ENCODE data around the gene CXCL16. TPM values are rescaled to one million over a fixed set of nuclear protein-coding genes. Genes with fewer than 3 reads are reported as not detected.
"Not testable (repeated sequence)": the region's sequence is repeated elsewhere in the genome, so short reads cannot be mapped to it uniquely, and the experiment has no call there.

Gene CXCL16
- total RNA-seq, 1 experiment from 2014 or later: 0.42 TPM

GRCh38 chr17:4720787-4721186 lies 18.9 kb downstream of the CXCL16 start:
- DNase-seq: no peak
- no peaks in the 10 kb centered on the region for H3K27me3 ChIP-seq (ENCODE audit: control insufficient read depth, insufficient read depth, low read length)
- H3K36me3 ChIP-seq (replicated peaks; ENCODE audit: control insufficient read depth, insufficient read depth, low read length): peaks cover 9% of the 10 kb centered on the region
- no peak overlapping the region for H3K4me3 ChIP-seq (ENCODE audit: insufficient read depth, low read depth, low read length)

- Histone ChIP-seq H3K4me3 (ENCODE audit: insufficient read depth, low read depth, low read length) (no peak overlapping the region), H3K27me3 (ENCODE audit: control insufficient read depth, insufficient read depth, low read length) (no peaks in the 10 kb centered on the region), H3K36me3 (replicated peaks; ENCODE audit: control insufficient read depth, insufficient read depth, low read length) (peaks cover 9% of the 10 kb centered on the region)
- peak; percentile 28 for DNase-seq
These were observed 20.0 kb downstream of the CXCL16 start for GRCh38 chr17:4719684-4720221.

- DNase-seq: peak; percentile 26
- peaks cover 9% of the 10 kb centered on the region for H3K36me3 ChIP-seq (replicated peaks; ENCODE audit: control insufficient read depth, insufficient read depth, low read length)
- H3K4me3 ChIP-seq (ENCODE audit: insufficient read depth, low read depth, low read length): no peak overlapping the region
- H3K27me3 ChIP-seq (ENCODE audit: control insufficient read depth, insufficient read depth, low read length): no peaks in the 10 kb centered on the region
These were observed 20.6 kb downstream of the CXCL16 start for GRCh38 chr17:4719146-4719545.

- no peak for DNase-seq
- no peaks in the 10 kb centered on the region for H3K27me3 ChIP-seq (ENCODE audit: control insufficient read depth, insufficient read depth, low read length)
- peaks cover 9% of the 10 kb centered on the region for H3K36me3 ChIP-seq (replicated peaks; ENCODE audit: control insufficient read depth, insufficient read depth, low read length)
- H3K4me3 ChIP-seq (ENCODE audit: insufficient read depth, low read depth, low read length): no peak overlapping the region
These were observed 21.5 kb downstream of the CXCL16 start for GRCh38 chr17:4718276-4718675.

- Histone ChIP-seq H3K4me3 (ENCODE audit: insufficient read depth, low read depth, low read length) (no peak overlapping the region), H3K36me3 (replicated peaks; ENCODE audit: control insufficient read depth, insufficient read depth, low read length) (peaks cover 9% of the 10 kb centered on the region), H3K27me3 (ENCODE audit: control insufficient read depth, insufficient read depth, low read length) (no peaks in the 10 kb centered on the region)
- peak; percentile 27 for DNase-seq
These were observed 21.9 kb downstream of the CXCL16 start for GRCh38 chr17:4717791-4718190.

- peaks cover 9% of the 10 kb centered on the region for H3K36me3 ChIP-seq (replicated peaks; ENCODE audit: control insufficient read depth, insufficient read depth, low read length)
- H3K4me3 ChIP-seq (ENCODE audit: insufficient read depth, low read depth, low read length): no peak overlapping the region
- peaks cover 3% of the 10 kb centered on the region; the same call in 1 of the 2 replicates for H3K27me3 ChIP-seq (ENCODE audit: control insufficient read depth, insufficient read depth, low read length)
- DNase-seq: no peak
These were observed 23.6 kb downstream of the CXCL16 start for GRCh38 chr17:4716081-4716480.

- Histone ChIP-seq H3K27me3 (ENCODE audit: control insufficient read depth, insufficient read depth, low read length) (peaks cover 6% of the 10 kb centered on the region; the same call in 1 of the 2 replicates), H3K4me3 (ENCODE audit: insufficient read depth, low read depth, low read length) (no peak overlapping the region), H3K36me3 (replicated peaks; ENCODE audit: control insufficient read depth, insufficient read depth, low read length) (peaks cover 9% of the 10 kb centered on the region)
- peak; percentile 46 for DNase-seq
These were observed 24.5 kb downstream of the CXCL16 start for GRCh38 chr17:4715063-4715744.

- not testable (repeated sequence) for H3K36me3 ChIP-seq (replicated peaks; ENCODE audit: control insufficient read depth, insufficient read depth, low read length); H3K27me3 ChIP-seq (ENCODE audit: control insufficient read depth, insufficient read depth, low read length); DNase-seq; H3K4me3 ChIP-seq (ENCODE audit: insufficient read depth, low read depth, low read length)
These were observed 25.2 kb downstream of the CXCL16 start for GRCh38 chr17:4714340-4715062.

- Histone ChIP-seq H3K27me3 (ENCODE audit: control insufficient read depth, insufficient read depth, low read length) (peaks cover 8% of the 10 kb centered on the region; the same call in 1 of the 2 replicates), H3K36me3 (replicated peaks; ENCODE audit: control insufficient read depth, insufficient read depth, low read length) (peaks cover 4% of the 10 kb centered on the region), H3K4me3 (ENCODE audit: insufficient read depth, low read depth, low read length) (no peak overlapping the region)
- DNase-seq: no peak
These were observed 27.2 kb downstream of the CXCL16 start for GRCh38 chr17:4712526-4712925.

GRCh38 chr17:4711661-4712181 lies 28.0 kb downstream of the CXCL16 start:
- H3K4me3 ChIP-seq (ENCODE audit: insufficient read depth, low read depth, low read length): no peak overlapping the region
- no peaks in the 10 kb centered on the region; the same call in 1 of the 2 replicates for H3K36me3 ChIP-seq (replicated peaks; ENCODE audit: control insufficient read depth, insufficient read depth, low read length)
- H3K27me3 ChIP-seq (ENCODE audit: control insufficient read depth, insufficient read depth, low read length): peaks cover 8% of the 10 kb centered on the region; the same call in 1 of the 2 replicates
- peak; percentile 42 for DNase-seq

- peak overlapping the region; percentile 63 for H3K4me3 ChIP-seq (ENCODE audit: insufficient read depth, low read depth, low read length)
- no peaks in the 10 kb centered on the region for H3K36me3 ChIP-seq (replicated peaks; ENCODE audit: control insufficient read depth, insufficient read depth, low read length)
- DNase-seq: no peak
- peaks cover 8% of the 10 kb centered on the region; the same call in 1 of the 2 replicates for H3K27me3 ChIP-seq (ENCODE audit: control insufficient read depth, insufficient read depth, low read length)
These were observed 28.8 kb downstream of the CXCL16 start for GRCh38 chr17:4710693-4711634.

GRCh38 chr17:4709794-4710692 lies 29.7 kb downstream of the CXCL16 start, which contains the start of gene ARRB2:
Gene ARRB2 (plus strand): TSS chr17:4710632. CDS start chr17:4710722, 90 bp downstream.
- peaks cover 8% of the 10 kb centered on the region; the same call in 1 of the 2 replicates for H3K27me3 ChIP-seq (ENCODE audit: control insufficient read depth, insufficient read depth, low read length)
- DNase-seq: peak; percentile 99

GRCh38 chr17:4708436-4708835 lies 31.3 kb downstream of the CXCL16 start:
- peaks cover 8% of the 10 kb centered on the region; the same call in 1 of the 2 replicates for H3K27me3 ChIP-seq (ENCODE audit: control insufficient read depth, insufficient read depth, low read length)
- no peaks in the 10 kb centered on the region for H3K36me3 ChIP-seq (replicated peaks; ENCODE audit: control insufficient read depth, insufficient read depth, low read length)
- DNase-seq: peak; percentile 31
- H3K4me3 ChIP-seq (ENCODE audit: insufficient read depth, low read depth, low read length): no peak overlapping the region

More at GRCh38 chr17:4709794-4710692, 29.7 kb downstream of the CXCL16 start, which contains the start of gene ARRB2:
- Histone ChIP-seq H3K36me3 (replicated peaks; ENCODE audit: control insufficient read depth, insufficient read depth, low read length) (no peaks in the 10 kb centered on the region), H3K4me3 (ENCODE audit: insufficient read depth, low read depth, low read length) (peak within 1 kb of the TSS; percentile 63)

Measured in H7 (cell line).